Neural cell (in vitro differentiated cells): ENCODE data around the gene HGD. TPM values are rescaled to one million over a fixed set of nuclear protein-coding genes. Genes with fewer than 3 reads are reported as not detected.

Experiments used
- H2AFZ ChIP-seq: fragments of 200-600, 300-800 bp; sonication (generic), shearing (Covaris generic); 2 replicates; pipeline ENCODE4 v1.6.0; 2014; ENCODE audit warnings: low read depth, mild to moderate bottlenecking, antibody characterized with exemption, low read length, moderate library complexity
- H3F3A ChIP-seq: fragments of 200-600 bp; shearing (Covaris generic); 2 replicates; pipeline ENCODE4 v1.6.1; 2016; ENCODE audit warnings: mild to moderate bottlenecking, moderate library complexity, mixed read lengths, antibody characterized with exemption, low read length; ENCODE audit not compliant: insufficient read depth, poor library complexity, severe bottlenecking
- H3K27ac ChIP-seq: fragments of 200-600, 300-800 bp; sonication (generic), shearing (Covaris generic); 2 replicates; pipeline ENCODE4 v1.5.1; 2014; ENCODE audit warnings: mild to moderate bottlenecking, low read length, moderate library complexity
- H3K27me3 ChIP-seq: fragments of 300-800, 200-600 bp; sonication (generic), shearing (Covaris generic); 2 replicates; pipeline ENCODE4 v1.6.0; 2014; ENCODE audit warnings: mild to moderate bottlenecking, low read depth, low read length, moderate library complexity; ENCODE audit not compliant: insufficient read depth
- H3K36me3 ChIP-seq: fragments of 300-800, 200-600 bp; sonication (generic), shearing (Covaris generic); 2 replicates; pipeline ENCODE4 v1.5.1; 2014; ENCODE audit warnings: mild to moderate bottlenecking, antibody characterized with exemption, low read length, moderate library complexity; ENCODE audit not compliant: insufficient read depth
- H3K4me2 ChIP-seq: fragments of 300-800, 200-600 bp; sonication (generic), shearing (Covaris generic); 2 replicates; pipeline ENCODE4 v1.6.0; 2014; ENCODE audit warnings: mild to moderate bottlenecking, low read length
- H3K4me3 ChIP-seq: fragments of 300-800, 200-600 bp; sonication (generic), shearing (Covaris generic); 2 replicates; pipeline ENCODE4 v1.5.1; 2014; ENCODE audit warnings: mild to moderate bottlenecking, low read length, moderate library complexity
- H3K79me2 ChIP-seq: fragments of 200-600 bp; shearing (Covaris generic); replicated peaks from 2 replicates; pipeline ENCODE4 v1.6.0; 2014; ENCODE audit warnings: mild to moderate bottlenecking, low read length, moderate library complexity; ENCODE audit not compliant: insufficient read depth
- H3K9ac ChIP-seq: fragments of 300-800, 200-600 bp; sonication (generic), shearing (Covaris generic); 2 replicates; pipeline ENCODE4 v1.6.1; 2016; ENCODE audit warnings: mild to moderate bottlenecking, low read length, mixed read lengths
- H3K9me2 ChIP-seq: fragments of 200-600 bp; shearing (Covaris generic); 2 replicates; pipeline ENCODE4 v1.6.1; 2016; ENCODE audit warnings: mild to moderate bottlenecking, low read length, mixed read lengths; ENCODE audit not compliant: insufficient read depth
- H3K9me3 ChIP-seq: fragments of 200-600, 300-800 bp; sonication (generic), shearing (Covaris generic); 2 replicates; pipeline ENCODE4 v1.6.1; 2016; ENCODE audit warnings: mild to moderate bottlenecking, mixed run types, low read length, moderate library complexity, mixed read lengths
- H4K20me1 ChIP-seq: fragments of 200-600 bp; shearing (Covaris generic); 2 replicates; pipeline ENCODE4 v1.6.1; 2016; ENCODE audit warnings: mild to moderate bottlenecking, mixed run types; ENCODE audit not compliant: insufficient read depth
- EP300 ChIP-seq: fragments of 450-650 bp; conservative IDR thresholded peaks from 2 replicates; pipeline ENCODE4 v1.6.1; 2014; ENCODE audit warnings: antibody characterized with exemption, mild to moderate bottlenecking, moderate library complexity; ENCODE audit not compliant: poor library complexity, severe bottlenecking
- EZH2 ChIP-seq: fragments of 200-600, 300-800 bp; shearing (Covaris generic), sonication (generic); IDR thresholded peaks from 2 replicates; pipeline ENCODE4 v1.6.1; 2014; ENCODE audit warnings: antibody characterized with exemption, low read length, borderline replicate concordance, mild to moderate bottlenecking; ENCODE audit not compliant: insufficient read depth, poor library complexity, severe bottlenecking
- MXI1 ChIP-seq: fragments of 450-650 bp; conservative IDR thresholded peaks from 2 replicates; pipeline ENCODE4 v1.6.1; 2014; ENCODE audit warnings: antibody characterized with exemption, mild to moderate bottlenecking; ENCODE audit not compliant: poor library complexity, severe bottlenecking
- POLR2AphosphoS5 ChIP-seq: IDR thresholded peaks from 2 replicates; pipeline ENCODE4 v1.6.1; 2012
- RAD21 ChIP-seq: fragments of 450-650 bp; conservative IDR thresholded peaks from 2 replicates; pipeline ENCODE4 v1.6.1; 2014; ENCODE audit warnings: antibody characterized with exemption, mild to moderate bottlenecking, moderate library complexity
- REST ChIP-seq: IDR thresholded peaks from 2 replicates; pipeline ENCODE4 v1.6.1; 2012; ENCODE audit warnings: borderline replicate concordance
- SMC3 ChIP-seq: fragments of 450-650 bp; conservative IDR thresholded peaks from 2 replicates; pipeline ENCODE4 v1.6.1; 2014; ENCODE audit warnings: antibody characterized with exemption, mild to moderate bottlenecking, moderate library complexity; ENCODE audit not compliant: poor library complexity
- TAF1 ChIP-seq: IDR thresholded peaks from 2 replicates; pipeline ENCODE4 v1.6.1; 2012; ENCODE audit warnings: low read depth
- polyA plus RNA-seq: library from polyadenylated mRNA; depleted of rRNA; stranded (reverse); fragments of >200 nt; gene quantifications from 2 replicates; pipeline ENCODE4 v1.2.3, GENCODE V29; 2014
- TF ChIP-seq, protein P1 (sequence below): fragments of 450-650 bp; IDR thresholded peaks from 2 replicates; pipeline ENCODE4 v1.5.1; 2014; ENCODE audit warnings: antibody characterized with exemption, mild to moderate bottlenecking, moderate library complexity; ENCODE audit not compliant: poor library complexity, severe bottlenecking

The HGD gene
- polyA plus RNA-seq, 1 donor from 2014 or later, result not detected

DNA sequence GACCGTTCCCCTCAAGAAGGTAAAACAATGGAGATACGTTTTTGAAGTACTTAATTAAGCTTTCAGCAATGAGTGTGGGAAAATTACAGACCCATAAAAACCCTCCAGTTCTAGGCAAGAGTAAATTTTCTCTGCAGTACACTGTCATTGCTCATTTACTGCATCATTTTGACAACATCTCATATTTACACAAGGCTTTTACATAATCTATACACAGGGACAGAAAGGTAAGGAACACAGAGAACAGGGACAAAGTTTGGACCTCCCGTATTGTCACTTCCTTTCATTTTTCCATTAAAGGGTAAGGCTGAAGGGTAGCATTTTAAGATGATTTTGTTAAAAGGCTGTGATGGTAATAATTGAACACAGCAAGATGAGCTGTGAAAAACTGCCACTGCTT, 7.4 kb upstream of the HGD start:
- Histone ChIP-seq H3K79me2 (no peaks in the 10 kb centered on the region), H3K4me3 (no peak overlapping the region), H3F3A (no peaks in the 10 kb centered on the region), H3K9me2 (no peaks in the 10 kb centered on the region), H3K4me2 (no peak overlapping the region), H4K20me1 (no peaks in the 10 kb centered on the region), H2AFZ (no peak overlapping the region), H3K27ac (peak overlapping the region; percentile 13), H3K36me3 (no peaks in the 10 kb centered on the region), H3K27me3 (no peaks in the 10 kb centered on the region), H3K9ac (no peak overlapping the region), H3K9me3 (no peaks in the 10 kb centered on the region)
- no peak for TF ChIP-seq MXI1
- TF ChIP-seq REST, result no peak
- TF ChIP-seq TAF1, result no peak
- no peak for TF ChIP-seq RAD21
- TF ChIP-seq EP300, result no peak
- no peak for TF ChIP-seq EZH2
- no peak for TF ChIP-seq SMC3
- TF ChIP-seq, protein P1, sequence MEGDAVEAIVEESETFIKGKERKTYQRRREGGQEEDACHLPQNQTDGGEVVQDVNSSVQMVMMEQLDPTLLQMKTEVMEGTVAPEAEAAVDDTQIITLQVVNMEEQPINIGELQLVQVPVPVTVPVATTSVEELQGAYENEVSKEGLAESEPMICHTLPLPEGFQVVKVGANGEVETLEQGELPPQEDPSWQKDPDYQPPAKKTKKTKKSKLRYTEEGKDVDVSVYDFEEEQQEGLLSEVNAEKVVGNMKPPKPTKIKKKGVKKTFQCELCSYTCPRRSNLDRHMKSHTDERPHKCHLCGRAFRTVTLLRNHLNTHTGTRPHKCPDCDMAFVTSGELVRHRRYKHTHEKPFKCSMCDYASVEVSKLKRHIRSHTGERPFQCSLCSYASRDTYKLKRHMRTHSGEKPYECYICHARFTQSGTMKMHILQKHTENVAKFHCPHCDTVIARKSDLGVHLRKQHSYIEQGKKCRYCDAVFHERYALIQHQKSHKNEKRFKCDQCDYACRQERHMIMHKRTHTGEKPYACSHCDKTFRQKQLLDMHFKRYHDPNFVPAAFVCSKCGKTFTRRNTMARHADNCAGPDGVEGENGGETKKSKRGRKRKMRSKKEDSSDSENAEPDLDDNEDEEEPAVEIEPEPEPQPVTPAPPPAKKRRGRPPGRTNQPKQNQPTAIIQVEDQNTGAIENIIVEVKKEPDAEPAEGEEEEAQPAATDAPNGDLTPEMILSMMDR, result no peak
- no peak for TF ChIP-seq POLR2AphosphoS5

DNA sequence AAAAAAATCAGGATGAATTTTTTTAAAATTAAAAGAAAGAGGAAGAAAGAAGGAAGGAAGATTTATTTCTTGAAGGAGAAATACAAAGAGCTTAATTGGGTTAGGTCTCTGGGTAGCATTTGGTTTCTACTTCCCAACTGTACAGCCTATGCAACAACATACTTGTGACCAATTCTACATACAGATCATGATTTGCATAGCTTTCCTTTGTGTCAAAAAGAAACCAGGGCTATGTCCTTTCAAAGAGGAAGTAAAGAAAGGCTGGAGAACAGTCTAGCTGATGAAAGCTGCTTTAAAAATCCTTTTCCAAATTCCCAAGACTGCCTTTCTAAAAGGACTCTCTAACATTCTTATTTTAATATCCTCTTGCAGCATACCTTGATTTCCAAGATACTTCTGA, 6.1 kb upstream of the HGD start:
- H2AFZ ChIP-seq, result no peak overlapping the region
- H3K27me3 ChIP-seq, result no peaks in the 10 kb centered on the region
- H3K9me3 ChIP-seq, result no peaks in the 10 kb centered on the region
- no peaks in the 10 kb centered on the region for H3K36me3 ChIP-seq
- no peak for TF ChIP-seq REST
- TF ChIP-seq TAF1, result no peak
- no peak for TF ChIP-seq SMC3
- no peak for TF ChIP-seq EZH2
- TF ChIP-seq, protein P1, result no peak
- no peak for TF ChIP-seq POLR2AphosphoS5
- TF ChIP-seq EP300, result no peak
- H3K79me2 ChIP-seq, result no peaks in the 10 kb centered on the region
- H4K20me1 ChIP-seq, result no peaks in the 10 kb centered on the region
- H3K9me2 ChIP-seq, result no peaks in the 10 kb centered on the region
- no peak overlapping the region for H3K4me3 ChIP-seq
- H3K9ac ChIP-seq, result no peak overlapping the region
- no peaks in the 10 kb centered on the region for H3F3A ChIP-seq
- H3K4me2 ChIP-seq, result no peak overlapping the region
- no peak overlapping the region for H3K27ac ChIP-seq
